Fibroblast of upper back skin (primary cell): ENCODE measurements around the gene LRIT2.

ENCODE experiments used
- DNase-seq: peaks from one replicate; pipeline ENCODE4 v3.0.0-alpha.2; 2013

LRIT2 gene

DNA sequence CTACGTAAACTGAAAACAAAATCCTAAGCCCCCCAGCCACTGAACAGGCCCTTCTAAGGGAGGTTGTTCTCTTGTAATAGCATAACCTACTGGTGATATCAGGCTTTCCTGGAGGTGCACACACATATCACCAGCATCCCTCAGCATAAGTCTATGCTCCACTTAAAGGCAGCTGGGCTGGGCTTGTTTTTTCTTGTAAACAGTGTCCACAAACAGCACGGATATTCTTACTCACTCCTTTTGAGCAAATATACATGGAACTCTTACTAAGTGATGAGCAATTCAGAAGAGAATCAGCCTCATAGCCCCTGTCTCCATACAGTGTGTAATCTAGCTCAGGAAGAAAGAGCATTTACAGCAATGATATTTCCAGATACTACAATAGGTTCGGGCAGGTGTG is 13.6 kb upstream of the LRIT2 start:
- DNase-seq, result no peak

GRCh38 chr10:84237199-84238051 is 12.1 kb upstream of the LRIT2 start:
- DNase-seq, result no peak

DNA sequence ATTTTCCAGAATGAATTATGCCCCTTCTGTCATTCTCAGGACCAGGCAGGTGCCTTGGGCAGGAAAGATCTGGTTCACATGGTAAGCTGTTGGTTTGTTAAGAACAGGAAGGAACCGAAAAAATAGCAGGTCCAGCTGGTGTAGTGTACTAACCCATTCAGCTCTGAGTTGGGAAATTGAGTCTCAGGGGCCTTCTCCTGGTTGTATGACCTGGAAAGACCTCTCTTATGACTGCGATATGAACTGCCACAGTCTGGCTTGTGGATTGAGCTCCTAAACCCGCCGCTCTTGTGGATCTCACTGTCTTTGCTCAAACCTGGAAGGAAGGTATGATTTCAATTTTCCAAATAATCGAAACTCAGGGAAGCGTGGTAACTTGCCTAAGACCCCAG is 11.5 kb upstream of the LRIT2 start:
- no peak for DNase-seq

DNA sequence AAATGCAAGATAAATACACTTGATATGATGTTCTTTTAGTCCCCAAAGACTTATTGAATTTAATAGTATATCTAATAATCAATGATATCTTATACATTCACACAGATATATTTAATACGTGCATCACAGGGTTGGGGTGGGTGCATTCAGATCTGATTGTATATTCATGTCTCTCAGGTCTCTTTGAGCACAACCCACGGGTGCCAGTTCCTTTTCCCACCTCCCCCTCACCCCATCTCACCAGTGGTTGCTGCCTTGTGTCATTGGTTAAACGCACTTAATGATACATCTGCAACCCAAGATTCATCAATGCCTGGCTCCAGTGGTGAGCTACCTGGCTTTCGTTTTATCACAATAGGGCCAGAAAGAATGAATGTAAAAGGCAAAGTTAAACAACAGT is 9.8 kb upstream of the LRIT2 start:
- no peak for DNase-seq

DNA sequence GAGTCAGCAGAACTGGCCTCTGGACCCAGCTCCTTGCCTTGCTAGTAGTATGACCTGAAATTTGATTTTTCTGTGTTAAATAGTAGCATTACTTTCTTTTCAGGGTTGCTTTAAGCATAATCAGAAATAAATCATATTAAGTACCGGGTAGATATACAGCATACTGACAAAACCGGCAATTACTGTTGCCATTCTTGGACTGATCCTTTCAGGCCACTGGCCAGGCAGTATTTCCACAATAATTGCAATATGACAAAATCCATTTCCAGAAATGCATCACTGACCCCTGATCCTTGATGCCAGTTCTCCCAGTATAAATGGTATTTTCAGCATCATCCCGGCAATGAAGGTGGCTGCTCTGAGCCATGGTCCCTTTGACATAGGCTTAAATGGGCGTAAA is 9.1 kb upstream of the LRIT2 start:
- no peak for DNase-seq

- DNase-seq, result no peak
Observed at GRCh38 chr10:84233940-84234339, 8.6 kb upstream of the LRIT2 start.

DNA sequence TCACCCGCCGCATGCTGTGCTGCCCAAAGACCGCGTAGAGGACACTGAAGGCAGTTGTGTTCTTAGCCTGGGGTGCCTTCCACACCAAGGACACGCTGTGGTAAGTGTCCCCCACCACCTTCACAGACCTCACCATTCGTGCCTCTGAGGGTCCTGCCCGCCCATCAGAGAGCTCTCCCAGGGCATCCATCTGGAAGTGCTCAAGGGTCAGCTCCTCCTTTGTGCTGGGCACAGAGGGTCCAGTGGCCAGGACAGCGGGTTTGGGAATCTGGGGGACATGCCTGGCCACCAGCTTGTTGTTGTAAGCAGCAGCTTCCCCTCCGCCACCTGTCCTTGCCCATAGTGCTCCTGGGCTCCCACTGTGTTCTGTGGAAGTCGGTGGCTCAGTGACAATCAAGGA is 7.0 kb upstream of the LRIT2 start:
- no peak for DNase-seq

- DNase-seq, result no peak
Observed at GRCh38 chr10:84230359-84230758, 5.0 kb upstream of the LRIT2 start.

GRCh38 chr10:84227810-84228209 is 2.5 kb upstream of the LRIT2 start:
- no peak for DNase-seq

GRCh38 chr10:84226616-84227015 is 1.3 kb upstream of the LRIT2 start:
- DNase-seq, result no peak

- DNase-seq, result no peak
Observed at GRCh38 chr10:84224411-84225028, 824 bp downstream of the LRIT2 start.

GRCh38 chr10:84221916-84222315 is 3.4 kb downstream of the LRIT2 start:
- DNase-seq, result no peak

DNA sequence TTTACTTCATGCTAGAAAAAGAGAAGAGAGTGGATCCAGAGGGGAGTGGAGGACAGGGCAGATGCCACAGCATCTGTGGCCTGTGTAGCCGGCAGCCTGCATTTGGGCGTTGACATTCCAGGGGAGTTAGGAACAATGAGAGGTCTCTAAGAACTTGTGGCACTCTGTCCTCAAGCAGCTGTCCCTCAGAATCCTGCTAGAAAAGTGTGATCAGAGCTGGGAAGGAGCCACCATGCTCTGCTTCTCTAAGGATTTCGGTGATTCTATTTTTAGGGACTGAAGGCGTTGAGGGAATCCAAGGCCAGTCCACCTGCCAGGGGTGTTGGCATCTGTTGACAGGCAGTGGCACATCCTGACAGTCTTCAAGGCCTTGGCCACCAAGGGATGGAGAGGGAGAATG is 7.6 kb downstream of the LRIT2 start:
- no peak for DNase-seq

- no peak for DNase-seq
Observed at GRCh38 chr10:84216834-84217233, 8.5 kb downstream of the LRIT2 start.

- no peak for DNase-seq
Observed at GRCh38 chr10:84214612-84215235, 10.6 kb downstream of the LRIT2 start.

DNA sequence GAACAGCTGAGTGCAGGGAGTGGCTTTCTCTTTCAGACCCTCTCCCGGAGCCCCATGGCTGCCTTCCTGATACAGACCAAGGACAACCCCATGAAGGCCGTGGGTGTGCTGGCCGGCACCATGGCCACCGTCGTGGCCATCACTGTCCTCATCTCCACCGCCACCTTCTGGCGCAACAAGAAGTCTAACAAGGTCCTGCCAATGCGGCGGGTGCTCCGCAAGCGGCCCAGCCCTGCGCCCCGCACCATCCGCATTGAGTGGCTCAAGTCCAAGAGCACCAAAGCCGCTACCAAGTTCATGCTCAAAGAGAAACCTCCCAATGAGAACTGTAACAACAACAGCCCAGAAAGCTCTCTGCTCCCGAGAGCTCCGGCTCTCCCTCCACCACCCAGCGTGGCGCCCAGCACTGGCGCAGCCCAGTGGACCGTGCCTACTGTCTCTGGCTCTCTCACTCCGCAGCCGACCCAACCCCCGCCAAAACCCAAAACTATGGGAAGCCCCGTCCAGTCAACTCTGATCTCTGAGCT is 11.2 kb downstream of the LRIT2 start:
- no peak for DNase-seq

- DNase-seq, result no peak
Observed at GRCh38 chr10:84213076-84213475, 12.3 kb downstream of the LRIT2 start.

DNA sequence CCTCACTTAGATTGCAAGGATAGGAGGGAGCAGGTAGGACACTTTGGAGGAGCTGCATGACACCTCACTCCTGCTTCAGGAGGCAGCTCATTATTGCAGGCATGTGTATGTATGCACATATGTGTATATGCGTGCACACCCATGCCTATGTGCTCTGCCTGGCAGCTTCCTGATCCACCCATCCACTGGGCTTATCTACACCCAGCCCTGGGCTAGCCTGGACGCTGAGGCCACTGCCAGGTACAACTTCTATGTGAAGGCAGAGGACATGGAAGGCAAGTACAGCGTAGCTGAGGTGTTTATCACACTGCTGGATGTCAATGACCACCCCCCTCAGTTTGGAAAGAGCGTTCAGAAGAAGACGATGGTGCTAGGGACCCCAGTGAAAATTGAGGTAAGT is 13.3 kb downstream of the LRIT2 start:
- no peak for DNase-seq

DNA sequence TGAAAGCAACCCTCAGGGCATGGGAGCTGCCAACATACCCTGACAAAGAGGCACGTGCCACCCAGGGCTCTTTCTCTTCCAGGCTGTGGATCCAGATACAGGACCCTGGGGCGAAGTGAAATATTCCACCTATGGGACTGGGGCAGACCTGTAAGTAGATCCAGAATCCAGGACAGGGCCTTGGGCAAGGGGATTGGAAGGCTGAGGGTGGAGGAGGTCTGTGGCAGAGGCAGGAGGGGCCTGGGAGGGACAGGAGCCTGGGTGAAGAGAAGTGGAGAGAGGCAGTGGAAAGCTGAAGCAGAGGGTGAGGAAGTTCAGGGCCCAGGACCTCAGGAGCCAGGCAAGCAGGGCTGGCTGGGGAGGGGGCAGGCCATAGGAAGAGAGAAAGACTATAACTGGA is 13.8 kb downstream of the LRIT2 start:
- DNase-seq, result no peak

- no peak for DNase-seq
Observed at GRCh38 chr10:84208023-84208422, 17.3 kb downstream of the LRIT2 start.

DNA sequence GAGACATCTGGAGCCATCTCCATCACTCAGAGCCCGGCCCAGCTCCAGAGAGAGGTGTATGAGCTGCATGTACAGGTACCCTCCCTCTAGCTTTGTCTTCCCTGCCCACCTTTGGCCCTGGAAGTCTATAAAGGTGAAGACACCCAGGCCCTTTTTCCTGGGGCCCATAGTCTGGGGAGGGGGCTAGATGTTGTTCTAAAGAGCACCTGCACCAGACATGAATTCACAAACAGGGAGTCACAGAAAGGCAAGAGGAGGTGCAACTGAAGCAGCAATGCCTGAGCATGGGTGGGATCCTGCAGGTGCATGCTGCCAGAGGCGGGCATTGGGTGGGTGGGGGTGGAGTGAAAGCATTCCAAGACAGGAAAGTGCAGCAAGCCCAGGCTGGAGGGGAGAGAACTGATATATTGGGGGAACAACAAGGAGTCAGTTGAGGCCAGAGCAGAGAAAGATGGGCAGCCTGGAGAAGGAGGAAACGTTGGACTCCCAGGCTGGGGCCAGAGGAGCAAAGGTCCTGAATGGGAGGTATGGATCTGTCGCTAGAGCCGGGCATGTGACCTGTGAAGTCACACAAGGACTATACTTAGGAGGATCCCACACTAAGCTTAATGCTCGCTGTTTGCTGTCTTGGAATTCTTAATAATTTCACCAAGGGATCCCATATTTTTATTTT is 19.4 kb downstream of the LRIT2 start:
- no peak for DNase-seq

GRCh38 chr10:84205049-84205852 is 20.1 kb downstream of the LRIT2 start:
- no peak for DNase-seq

DNA sequence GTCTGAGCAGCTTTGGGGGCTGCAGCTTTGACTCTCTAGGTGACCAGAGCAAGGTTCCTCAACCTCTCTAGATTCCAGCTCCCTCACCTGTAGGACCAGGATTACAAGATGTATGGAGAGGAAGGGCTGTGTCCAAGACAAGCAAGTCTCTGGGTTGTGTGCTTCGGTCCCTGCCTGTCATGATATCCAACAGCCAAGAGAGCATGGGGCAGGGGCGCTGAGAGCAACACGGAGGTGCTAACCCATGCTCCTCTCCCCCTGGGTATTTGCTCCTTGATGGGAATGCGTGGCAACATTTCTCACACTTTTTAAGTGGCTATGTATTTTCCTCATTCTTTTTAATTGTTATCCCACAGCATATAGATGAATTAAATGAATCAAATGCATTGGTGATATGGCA is 20.7 kb downstream of the LRIT2 start:
- no peak for DNase-seq
